Mononuclear cell (primary cell): Measurements from ENCODE around the gene KCNRG. TPM values are rescaled to one million over a fixed set of nuclear protein-coding genes. Genes with fewer than 3 reads are reported as not detected.
"Not testable (repeated sequence)": the region's sequence is repeated elsewhere in the genome, so short reads cannot be mapped to it uniquely, and the experiment has no call there.

Source experiments
- H3K27me3 ChIP-seq: 2 replicates; pipeline ENCODE4 v1.6.0; 2011; ENCODE audit warnings: low read length, control low read depth; ENCODE audit not compliant: insufficient read depth
- H3K4me1 ChIP-seq: 2 replicates; pipeline ENCODE4 v1.5.1; 2011; ENCODE audit warnings: mild to moderate bottlenecking, low read length, control low read depth; ENCODE audit not compliant: insufficient read depth
- H3K4me3 ChIP-seq: 2 replicates; pipeline ENCODE4 v1.5.1; 2011; ENCODE audit warnings: mild to moderate bottlenecking, low read length, moderate library complexity
- H3K9me3 ChIP-seq: 2 replicates; pipeline ENCODE4 v1.5.1; 2011; ENCODE audit warnings: low read depth, mild to moderate bottlenecking, control low read depth, low read length
- total RNA-seq: library from RNA; depleted of rRNA; stranded (reverse); fragments of >200 nt; gene quantifications from one replicate; pipeline ENCODE4 v1.2.3, GENCODE V29; 2012

KCNRG gene
- total RNA-seq, 1 donor: 1.7 TPM

DNA sequence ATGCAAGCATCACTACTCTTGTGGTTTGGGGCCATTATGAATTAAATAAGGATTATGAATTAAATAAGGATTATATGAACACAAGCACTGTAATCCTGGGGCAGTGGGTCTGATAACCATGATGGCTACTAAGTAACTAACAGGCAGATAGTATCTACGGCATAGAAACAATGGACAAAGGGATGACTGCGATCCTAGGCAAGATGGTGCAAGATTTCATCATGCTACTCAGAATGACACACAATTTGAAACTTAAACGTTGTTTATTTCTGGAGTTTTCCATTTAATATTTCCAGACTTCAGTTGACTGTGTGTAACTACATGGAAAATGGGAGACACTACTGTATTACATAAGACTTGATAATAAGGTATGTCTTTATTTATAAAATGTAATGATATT lies 15.1 kb downstream of the KCNRG start:
- Histone ChIP-seq H3K27me3 (no peaks in the 10 kb centered on the region), H3K4me3 (no peak overlapping the region), H3K4me1 (no peaks in the 10 kb centered on the region), H3K9me3 (no peaks in the 10 kb centered on the region)

- no peaks in the 10 kb centered on the region for H3K4me1 ChIP-seq
- no peaks in the 10 kb centered on the region for H3K9me3 ChIP-seq
- H3K4me3 ChIP-seq: no peak overlapping the region
- H3K27me3 ChIP-seq: no peaks in the 10 kb centered on the region
Observed at GRCh38 chr13:50033725-50034124, 18.5 kb downstream of the KCNRG start.

DNA sequence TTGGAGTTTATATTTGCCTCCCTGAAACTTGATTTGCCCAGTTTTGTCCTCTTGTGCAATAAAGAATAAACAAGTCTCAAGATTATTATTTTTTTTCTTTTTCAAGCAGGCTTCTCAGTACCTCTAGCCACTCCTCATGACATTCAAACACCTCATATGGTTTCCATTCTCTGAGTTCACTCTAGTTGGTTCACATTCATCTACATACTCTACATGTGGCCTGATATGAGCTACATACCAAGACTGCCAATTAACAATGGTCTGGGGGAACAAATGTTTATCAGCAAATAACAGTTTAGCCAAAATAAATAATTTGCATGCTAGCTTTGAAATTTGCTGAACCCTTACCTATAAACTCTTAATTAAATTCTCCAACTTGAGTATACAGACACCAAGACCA lies 22.5 kb downstream of the KCNRG start:
- Histone ChIP-seq H3K27me3 (no peaks in the 10 kb centered on the region), H3K9me3 (no peaks in the 10 kb centered on the region), H3K4me1 (no peaks in the 10 kb centered on the region), H3K4me3 (no peak overlapping the region)

- Histone ChIP-seq H3K4me1 (no peaks in the 10 kb centered on the region), H3K27me3 (no peaks in the 10 kb centered on the region), H3K9me3 (no peaks in the 10 kb centered on the region), H3K4me3 (no peak overlapping the region)
Observed at GRCh38 chr13:50038266-50038665, 23.0 kb downstream of the KCNRG start.

GRCh38 chr13:50052478-50052877 lies 37.2 kb downstream of the KCNRG start:
- no peaks in the 10 kb centered on the region for H3K9me3 ChIP-seq
- no peaks in the 10 kb centered on the region for H3K27me3 ChIP-seq
- no peak overlapping the region for H3K4me3 ChIP-seq
- peaks cover 4% of the 10 kb centered on the region for H3K4me1 ChIP-seq

DNA sequence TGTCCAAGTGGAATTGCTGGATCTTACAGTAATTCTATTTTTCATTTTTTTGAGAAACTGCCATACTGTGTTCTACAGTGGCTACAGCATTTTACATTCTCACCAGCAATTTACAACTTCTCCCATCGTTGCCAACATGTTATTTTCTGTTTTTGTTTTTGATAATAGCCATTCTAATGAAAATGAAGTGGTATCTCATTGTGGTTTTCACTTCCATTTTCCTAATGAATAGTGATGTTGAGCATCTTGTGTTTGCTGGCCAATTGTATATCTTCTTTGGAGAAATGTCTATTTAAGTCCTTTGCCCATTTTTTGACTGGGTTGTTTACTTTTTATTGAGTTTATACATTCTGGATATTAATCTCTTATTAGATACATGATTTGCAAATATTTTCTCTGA lies 38.6 kb downstream of the KCNRG start:
- peaks cover 4% of the 10 kb centered on the region for H3K4me1 ChIP-seq
- no peak overlapping the region for H3K4me3 ChIP-seq

GRCh38 chr13:50055454-50055853 lies 40.2 kb downstream of the KCNRG start:
- Histone ChIP-seq H3K9me3 (no peaks in the 10 kb centered on the region), H3K4me3 (no peak overlapping the region), H3K27me3 (no peaks in the 10 kb centered on the region), H3K4me1 (peaks cover 4% of the 10 kb centered on the region)

More for the DNA sequence above, 38.6 kb downstream of the KCNRG start:
- H3K27me3 ChIP-seq: no peaks in the 10 kb centered on the region
- H3K9me3 ChIP-seq: no peaks in the 10 kb centered on the region

DNA sequence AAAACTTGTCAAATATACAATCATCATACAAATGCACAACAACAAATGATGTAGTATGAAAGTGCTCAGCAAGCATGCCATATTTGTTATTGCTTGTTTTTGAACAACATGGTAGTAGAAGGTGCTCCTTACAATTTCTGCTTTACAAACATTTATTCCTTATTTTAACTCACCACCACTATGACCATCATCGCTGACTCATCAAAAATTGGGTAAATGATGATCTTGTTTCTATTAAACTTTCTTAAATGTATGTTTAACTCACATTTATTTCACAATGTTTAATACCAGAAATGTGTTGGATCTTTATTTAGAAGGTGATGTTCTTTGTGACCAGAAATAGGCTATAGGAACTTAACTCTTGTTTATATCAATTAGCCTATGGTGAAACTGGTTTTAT lies 45.5 kb downstream of the KCNRG start:
- Histone ChIP-seq H3K27me3 (no peaks in the 10 kb centered on the region), H3K4me1 (no peaks in the 10 kb centered on the region), H3K9me3 (no peaks in the 10 kb centered on the region), H3K4me3 (no peak overlapping the region)

- not testable (repeated sequence) for H3K9me3 ChIP-seq, H3K4me3 ChIP-seq, H3K27me3 ChIP-seq, H3K4me1 ChIP-seq
Observed at GRCh38 chr13:50062336-50062735, 47.1 kb downstream of the KCNRG start.

- Histone ChIP-seq H3K27me3 (no peaks in the 10 kb centered on the region), H3K9me3 (no peaks in the 10 kb centered on the region)
Observed at GRCh38 chr13:50065712-50066111, 50.5 kb downstream of the KCNRG start.

DNA sequence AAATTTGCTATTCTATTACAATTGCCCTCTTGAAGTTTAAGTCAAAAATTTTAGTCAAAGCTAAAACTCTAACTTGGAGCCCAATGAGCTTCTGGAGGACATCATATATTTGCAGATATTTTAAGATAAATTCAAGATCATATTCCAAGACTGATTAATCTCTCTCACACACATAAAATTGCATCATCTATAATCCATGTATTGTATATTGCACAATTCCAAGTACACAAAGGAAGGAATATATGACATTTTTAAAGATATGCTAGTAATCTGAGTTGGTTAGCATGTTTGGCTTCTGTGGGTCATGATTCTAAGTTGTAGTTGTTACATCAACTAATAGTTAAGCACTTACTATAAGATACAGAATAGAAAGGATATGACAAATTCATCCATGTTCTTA lies 53.3 kb downstream of the KCNRG start:
- H3K9me3 ChIP-seq: no peaks in the 10 kb centered on the region
- H3K4me3 ChIP-seq: no peak overlapping the region
- peaks cover 8% of the 10 kb centered on the region for H3K4me1 ChIP-seq
- no peaks in the 10 kb centered on the region for H3K27me3 ChIP-seq

More at GRCh38 chr13:50065712-50066111, 50.5 kb downstream of the KCNRG start:
- Histone ChIP-seq H3K4me1 (peaks cover 5% of the 10 kb centered on the region), H3K4me3 (no peak overlapping the region)

GRCh38 chr13:50069261-50069660 lies 54.0 kb downstream of the KCNRG start:
- Histone ChIP-seq H3K4me1 (peaks cover 8% of the 10 kb centered on the region), H3K27me3 (no peaks in the 10 kb centered on the region), H3K4me3 (no peak overlapping the region), H3K9me3 (no peaks in the 10 kb centered on the region)

- Histone ChIP-seq H3K4me1 (peaks cover 8% of the 10 kb centered on the region), H3K9me3 (no peaks in the 10 kb centered on the region), H3K4me3 (no peak overlapping the region), H3K27me3 (no peaks in the 10 kb centered on the region)
Observed at GRCh38 chr13:50070186-50070585, 54.9 kb downstream of the KCNRG start.

Other genes with a start within 250 kb of the KCNRG start
- gene KPNA3, start 222.8 kb upstream of the KCNRG start, total RNA-seq: 26.8 TPM
- 2.2 TPM for gene SPRYD7, start 79.1 kb upstream of the KCNRG start, total RNA-seq
- 28.1 TPM for gene TRIM13, start 18.4 kb upstream of the KCNRG start, total RNA-seq